GM18951 (cell line): ENCODE results near the gene MEIS2.

Source experiments
- POLR2A ChIP-seq: IDR thresholded peaks from 4 replicates; pipeline ENCODE4 v1.6.1; 2011; ENCODE audit warnings: mild to moderate bottlenecking; ENCODE audit not compliant: insufficient read length, insufficient read depth; ENCODE audit errors: extremely low read depth
- in situ Hi-C: fragments of 300-500 bp; cut with MboI; formaldehyde crosslinking; loops from one replicate; pipeline ENCODE4 v1.12.0; 2022; ENCODE audit warnings: low sequenced_read_pairs, mixed read lengths, inconsistent platforms; ENCODE audit not compliant: unreplicated experiment

MEIS2 gene

DNA sequence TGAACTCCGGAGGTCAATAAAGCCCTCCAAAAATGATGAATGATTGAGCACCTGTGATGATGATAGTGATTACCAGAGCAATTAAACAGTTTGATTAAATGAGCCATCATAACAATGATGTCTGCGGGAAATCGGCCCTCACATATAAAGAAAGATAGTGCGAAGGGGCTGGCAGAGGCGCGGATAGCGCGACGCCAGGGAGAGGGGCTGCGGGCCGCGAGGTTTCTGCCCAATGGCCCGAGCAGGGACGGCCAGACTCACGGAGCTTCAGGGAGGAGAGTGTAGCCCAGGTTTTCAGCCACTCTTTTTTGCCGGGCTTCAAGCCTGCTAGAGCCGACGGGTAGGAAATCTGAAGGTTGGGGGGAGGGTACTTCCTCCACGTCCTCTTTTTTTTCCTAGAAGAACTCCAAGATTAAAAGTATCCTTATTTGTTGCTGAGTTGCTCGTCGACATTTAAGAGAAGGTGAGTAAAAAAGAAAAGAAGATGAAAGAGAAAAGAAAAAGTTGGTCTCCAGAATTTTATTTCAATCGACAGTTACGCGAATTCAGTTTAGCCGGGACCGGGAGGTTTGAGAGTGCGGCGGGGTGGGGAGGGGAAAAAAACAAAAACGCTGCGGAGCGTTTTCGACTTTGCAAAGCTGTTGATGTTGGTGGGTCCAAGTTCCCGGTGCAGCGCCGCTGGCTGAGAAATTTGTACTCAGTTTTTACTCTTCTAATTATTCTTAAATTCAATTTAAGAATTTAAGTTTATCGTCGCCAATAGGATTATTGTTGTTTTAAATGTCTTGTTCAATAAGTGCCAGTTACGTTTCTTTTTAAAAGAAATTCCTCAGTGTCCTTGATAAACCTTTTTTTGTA lies 2.2 kb upstream of the MEIS2 start:
- in situ Hi-C loops, result loop anchor here (10.0 to 25.0 kb wide), 2 partner anchors 218 to 590 kb away; no protein-coding TSS in a partner anchor
- no peak for TF ChIP-seq POLR2A

DNA sequence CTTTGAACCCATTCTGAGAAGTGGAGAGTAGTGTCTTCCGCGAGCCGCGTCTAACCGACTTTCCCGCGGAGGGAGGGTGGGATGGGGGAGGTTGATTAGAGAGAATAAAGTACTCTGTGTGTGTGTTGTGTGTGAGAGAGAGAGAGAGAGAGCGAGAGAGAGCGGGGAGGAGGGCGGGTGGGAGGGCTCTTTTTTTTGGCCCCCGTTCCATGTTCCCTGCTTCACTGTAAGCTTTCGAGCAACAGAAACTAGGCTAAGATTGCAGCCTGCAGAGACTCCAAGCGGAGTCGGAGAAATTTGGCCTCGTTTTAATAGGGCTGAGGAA lies 1.6 kb upstream of the MEIS2 start:
- TF ChIP-seq POLR2A, result no peak
- in situ Hi-C loops, result loop anchor here (10.0 to 25.0 kb wide), 2 partner anchors 217 to 590 kb away; no protein-coding TSS in a partner anchor

DNA sequence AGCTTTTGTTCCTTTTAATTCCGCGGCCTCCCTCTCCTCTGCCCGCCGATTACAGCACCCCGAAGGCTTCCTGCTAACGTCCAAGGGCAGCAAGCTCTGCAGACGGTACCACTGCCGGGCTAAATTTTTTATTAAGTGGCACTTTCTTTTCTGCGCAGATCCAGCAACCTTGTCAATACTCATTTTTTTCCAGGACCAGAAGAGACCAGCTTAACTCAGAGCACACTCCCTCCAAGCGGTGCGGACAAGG lies 542 bp upstream of the MEIS2 start:
- in situ Hi-C loops, result loop anchor here (10.0 to 25.0 kb wide), 2 partner anchors 216 to 589 kb away; no protein-coding TSS in a partner anchor
- TF ChIP-seq POLR2A, result no peak

DNA sequence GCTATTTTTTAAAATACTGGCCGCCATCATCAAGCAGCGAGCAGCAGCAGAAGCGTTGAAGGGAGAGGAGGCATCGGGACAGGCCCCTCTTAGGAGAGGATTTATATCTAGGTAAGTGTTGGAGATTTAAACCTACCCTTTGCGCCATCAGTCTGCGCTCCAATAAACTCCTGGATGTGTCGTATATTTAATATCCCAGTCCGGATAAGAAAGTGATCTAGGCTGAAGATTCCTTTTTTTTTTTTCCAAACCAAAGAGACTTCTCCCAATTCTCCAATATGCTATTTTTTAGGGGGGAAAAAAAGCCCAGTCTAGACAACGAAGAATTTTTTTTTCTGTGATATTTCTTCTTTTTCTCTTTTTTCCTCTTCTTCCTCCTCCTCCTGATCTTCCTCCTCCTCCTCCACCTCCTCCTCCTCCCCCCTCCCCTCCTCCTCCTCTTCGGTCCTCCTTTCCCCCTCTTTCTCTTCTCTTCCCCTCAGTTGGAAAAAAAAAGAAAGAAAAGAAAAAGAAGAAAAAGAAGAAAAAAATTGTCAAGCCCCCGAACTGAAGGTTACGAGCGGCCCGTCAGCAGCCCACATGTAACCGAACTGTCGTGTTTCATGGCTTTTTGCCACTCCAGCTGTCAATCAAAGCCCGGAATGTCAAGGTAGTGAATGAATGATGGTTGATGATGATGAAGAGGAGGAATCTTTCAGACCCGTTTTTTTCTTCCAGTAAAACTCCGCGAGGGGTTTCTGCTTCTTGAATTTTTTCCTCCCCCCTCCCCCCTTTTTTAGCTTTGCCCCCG lies 835 bp downstream of the MEIS2 start:
- in situ Hi-C loops, result loop anchor here (10.0 to 25.0 kb wide), 2 partner anchors 215 to 587 kb away; no protein-coding TSS in a partner anchor
- TF ChIP-seq POLR2A, result no peak

DNA sequence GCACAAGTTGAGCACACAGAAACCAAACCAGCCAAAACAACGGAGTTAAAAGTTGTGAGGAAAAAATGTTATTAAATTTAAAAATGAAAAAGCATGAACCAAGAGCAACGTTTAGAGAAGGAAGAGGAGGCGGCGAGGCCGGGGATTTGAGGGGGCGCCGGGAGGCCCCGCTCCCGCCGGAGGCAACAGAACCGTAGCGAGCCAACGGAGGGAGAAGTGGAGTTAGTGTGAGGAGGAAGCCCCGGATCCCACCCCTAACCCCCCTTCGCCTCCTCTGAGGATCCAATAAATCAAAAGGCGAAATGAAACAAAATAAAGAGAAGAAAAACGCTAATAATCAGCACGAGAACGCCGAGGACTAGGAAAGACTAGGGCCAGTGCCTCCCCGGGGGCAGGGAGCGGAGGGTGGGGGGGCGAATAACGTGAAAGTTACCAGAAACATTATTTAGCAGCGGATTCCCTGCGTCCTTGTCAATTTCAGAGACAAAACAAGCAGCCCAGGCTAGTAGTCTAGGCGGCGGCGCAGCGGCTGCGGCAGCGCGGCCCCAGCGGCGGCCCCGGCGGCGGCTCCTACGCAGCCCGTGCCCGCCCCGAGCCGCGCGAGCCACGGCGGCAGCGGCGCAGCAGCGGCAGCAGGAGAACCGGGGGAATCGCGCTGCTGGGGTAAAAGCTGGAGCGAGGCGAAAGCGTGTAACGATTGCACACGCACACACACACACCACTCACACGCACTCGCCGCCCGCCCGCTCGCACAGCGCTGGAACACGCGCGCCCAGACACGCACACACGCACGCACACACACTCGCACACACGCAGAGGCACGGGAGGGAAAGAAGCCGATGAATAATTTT lies 1.7 kb downstream of the MEIS2 start:
- no peak for TF ChIP-seq POLR2A
- in situ Hi-C loops, result no loop called here

DNA sequence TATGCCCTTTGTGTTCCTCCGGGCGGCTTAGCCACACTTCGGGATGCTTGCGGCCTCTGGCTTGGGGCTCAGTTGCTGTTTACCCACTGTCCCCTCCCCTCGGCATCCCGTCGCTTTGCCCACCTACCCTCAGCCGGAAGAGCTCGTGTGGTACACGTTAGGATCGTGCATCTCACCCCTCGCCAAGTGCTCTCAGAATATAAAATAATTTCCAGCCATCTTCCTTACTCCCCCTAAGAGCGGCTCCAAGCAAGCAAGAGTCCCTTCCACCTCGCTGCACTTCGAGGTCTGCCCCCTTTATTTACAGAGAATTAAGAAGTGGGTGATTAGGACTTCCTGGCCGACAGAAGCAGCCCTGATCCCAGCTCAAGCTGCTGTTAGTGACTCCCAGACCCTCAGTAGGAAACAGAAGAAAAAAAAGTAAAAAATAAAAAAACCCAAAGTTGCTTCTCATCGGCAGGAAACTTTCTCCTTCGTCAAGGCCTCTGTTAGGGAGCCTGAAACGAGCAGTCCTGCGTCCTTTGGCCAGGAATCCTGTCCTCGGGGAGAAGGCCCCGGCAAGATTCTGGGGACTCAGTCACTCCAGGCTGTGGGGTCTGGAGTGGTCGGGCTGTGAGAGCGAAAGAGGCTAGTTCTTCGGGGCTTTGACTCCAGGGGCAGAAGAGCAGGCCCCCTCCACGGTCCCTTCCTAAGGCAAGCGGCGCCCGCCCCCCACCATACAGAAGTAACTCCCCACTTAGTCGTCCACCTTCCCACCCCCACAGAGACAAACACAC lies 3.0 kb downstream of the MEIS2 start:
- in situ Hi-C loops, result no loop called here
- TF ChIP-seq POLR2A, result no peak

DNA sequence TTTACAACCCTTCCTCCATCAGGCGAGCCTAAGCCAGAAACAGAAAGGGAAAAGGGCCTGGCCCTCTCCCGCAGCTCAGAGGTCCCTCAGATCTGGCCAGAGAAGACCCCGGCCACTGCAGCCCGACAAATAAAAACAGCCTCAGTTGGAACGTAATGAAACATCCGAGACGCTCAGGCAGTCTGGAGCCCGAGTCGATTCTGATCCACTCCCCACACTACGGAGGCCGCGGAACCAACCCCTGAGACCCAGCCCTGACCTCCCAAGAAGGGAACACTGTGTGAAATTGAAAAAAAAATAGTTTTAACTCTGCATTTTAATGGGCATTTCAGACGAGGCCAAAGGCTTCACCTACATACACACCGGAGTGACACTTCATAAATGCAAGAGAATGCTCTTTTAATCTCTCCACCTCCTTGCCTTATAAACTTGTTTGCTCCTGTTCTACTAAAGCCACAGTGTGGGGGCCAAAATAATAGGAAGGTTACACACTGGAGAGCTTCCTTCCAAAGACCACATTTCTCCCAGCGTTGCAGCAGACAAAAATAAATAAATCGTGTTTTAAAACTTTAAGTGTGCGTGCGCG lies 3.7 kb downstream of the MEIS2 start:
- in situ Hi-C loops, result no loop called here
- TF ChIP-seq POLR2A, result no peak

DNA sequence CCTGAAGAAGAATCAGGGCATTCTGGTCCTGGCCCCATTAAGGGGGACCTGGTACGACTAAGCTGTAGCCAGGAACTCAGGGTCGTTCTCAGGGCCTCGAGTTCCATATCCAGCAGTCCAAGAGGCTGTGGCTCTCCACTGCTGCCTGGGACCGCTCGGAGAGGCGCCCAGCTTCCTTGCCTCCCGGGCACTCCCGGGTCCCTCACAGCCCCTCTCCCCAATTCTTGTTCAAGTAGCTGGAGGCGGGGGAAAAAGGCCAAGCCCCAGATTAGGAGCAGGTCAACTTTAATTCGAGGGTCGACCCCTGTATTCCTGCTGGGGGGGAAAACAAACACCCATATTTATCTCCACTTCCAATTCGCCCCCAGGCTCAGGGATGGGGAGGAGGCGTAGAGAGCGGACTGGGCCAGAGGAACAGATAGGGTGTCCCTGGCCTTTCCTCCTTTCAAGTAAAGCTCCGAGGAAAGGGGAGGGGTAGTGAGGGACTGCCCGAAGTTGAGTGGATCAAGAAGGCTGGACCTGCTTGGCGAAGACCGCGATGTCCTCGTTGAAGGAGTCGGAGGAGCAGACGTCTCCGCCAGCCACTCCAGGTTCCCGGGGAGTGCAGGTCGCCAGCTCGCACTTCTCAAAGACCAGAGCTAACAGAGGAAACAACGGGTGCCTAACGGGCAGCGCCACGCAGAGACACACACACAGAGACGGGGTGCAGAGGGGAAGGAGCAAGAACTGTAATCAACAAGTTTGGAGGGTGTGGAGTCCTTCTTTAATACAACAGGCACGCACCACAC lies 4.4 kb downstream of the MEIS2 start:
- TF ChIP-seq POLR2A, result no peak
- in situ Hi-C loops, result no loop called here

DNA sequence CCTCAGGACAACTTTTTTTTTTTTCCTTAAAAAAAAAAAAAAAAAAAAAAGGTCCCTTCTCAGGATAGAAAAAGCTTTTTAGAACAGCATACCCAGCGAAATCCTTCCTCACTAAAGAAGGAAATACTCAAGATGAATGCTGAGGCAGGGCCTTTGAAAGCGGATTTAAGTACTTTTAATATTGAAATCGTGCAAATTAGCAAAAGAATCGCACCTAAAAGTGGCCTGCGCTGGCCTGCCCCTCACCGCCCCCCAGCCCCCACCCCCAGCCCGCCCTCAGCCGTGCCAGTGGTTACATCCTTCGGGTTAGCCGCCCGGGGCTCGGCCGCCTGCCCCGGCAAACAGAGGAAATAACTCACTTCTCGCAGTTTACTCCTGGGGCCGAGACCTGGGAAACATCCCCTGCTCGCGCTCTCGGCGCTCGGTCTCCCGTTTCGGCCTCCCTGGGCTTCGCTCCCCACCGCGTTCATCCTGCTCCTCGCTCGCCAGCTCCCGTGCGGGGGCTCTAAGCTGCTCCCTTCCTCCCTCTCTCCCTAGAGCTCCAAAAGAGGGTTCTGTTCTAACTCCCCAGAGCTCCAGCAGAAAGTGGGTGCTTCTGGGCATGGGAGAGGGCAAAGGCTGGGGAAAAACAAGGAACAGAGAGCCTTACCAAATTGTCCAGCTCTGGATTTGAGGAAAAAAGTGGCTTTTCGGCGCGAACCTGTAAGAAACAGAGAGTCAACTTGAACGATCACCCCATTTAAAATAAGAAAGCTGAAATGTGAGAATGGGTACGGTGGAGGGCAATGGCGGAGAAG lies 5.2 kb downstream of the MEIS2 start:
- TF ChIP-seq POLR2A, result no peak
- in situ Hi-C loops, result no loop called here

DNA sequence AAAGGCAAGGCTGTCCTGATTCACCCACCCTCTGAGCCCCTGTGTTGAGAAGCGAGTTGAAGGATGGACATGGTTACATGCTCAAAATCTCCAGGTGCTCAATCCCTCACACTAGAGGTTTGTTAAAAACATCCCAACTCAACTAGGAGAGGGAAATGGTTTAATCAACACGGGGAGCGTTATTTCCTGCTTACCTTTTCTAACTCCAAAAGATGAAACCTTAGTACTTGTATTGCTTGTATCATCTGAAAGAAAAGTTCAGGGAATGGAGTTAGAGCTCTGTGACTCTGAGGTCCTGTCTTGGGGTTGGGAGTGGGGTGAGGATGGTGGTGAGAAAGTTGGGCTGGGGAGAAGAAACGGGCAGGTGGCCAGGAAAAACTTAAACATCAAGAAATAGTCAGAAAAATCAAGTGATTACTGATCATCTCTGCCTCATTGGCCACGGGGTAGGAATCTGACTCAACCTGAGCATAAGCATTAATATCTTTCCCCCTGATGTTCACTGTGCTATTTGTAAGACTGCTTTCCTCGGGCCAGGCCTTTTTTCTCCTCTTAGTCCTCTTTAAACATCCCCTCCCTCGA lies 5.9 kb downstream of the MEIS2 start:
- TF ChIP-seq POLR2A, result no peak
- in situ Hi-C loops, result no loop called here

DNA sequence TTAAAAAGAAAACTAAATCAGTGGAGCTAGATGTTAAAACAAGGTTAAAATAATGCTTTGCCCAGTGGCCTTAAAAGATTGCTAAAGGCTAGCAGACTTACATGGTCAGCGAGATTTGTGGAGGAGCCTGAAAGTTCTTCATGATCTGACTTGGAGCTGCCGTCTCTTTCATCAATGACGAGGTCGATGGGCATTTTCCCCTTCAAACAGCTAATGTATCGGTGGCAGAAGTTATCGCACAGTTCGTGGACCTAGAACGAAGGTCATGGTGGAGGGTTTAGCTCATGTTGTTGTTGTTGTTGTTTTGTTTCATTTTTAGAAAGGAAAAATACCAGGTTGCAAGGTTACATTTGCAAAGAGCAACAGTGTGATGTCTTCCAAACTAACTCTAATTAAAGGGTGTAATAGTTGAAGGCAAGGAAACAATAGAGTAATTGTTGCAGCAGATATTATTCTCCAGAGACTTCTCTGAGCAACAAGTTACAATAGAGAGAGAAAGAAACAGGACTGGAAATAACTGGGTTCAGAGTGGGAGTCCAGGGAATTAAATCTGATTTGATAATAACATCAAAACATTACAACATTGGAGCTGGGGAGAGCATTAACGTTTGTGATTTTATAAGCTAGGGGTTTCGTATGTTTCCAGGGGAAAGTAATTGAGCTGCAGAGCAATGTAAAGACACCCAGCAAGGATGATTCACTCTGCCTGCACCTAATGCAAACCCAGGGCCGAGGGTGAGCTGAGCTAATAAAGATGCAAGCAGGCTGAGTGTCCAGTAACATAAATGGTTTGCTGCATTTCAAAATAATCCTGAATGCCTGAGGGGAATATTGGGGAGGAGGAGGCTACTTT lies 6.6 kb downstream of the MEIS2 start:
- TF ChIP-seq POLR2A, result no peak
- in situ Hi-C loops, result no loop called here
